ENCODE measurements around the gene TBCD. TPM values are rescaled to one million over a fixed set of nuclear protein-coding genes. Genes with fewer than 3 reads are reported as not detected.
A peak's percentile ranks its signal among the peaks of the same experiment; 100 is the strongest.

TBCD gene
- total RNA-seq, 1 experiment from 2014 or later: 129 TPM

- Histone ChIP-seq H2BK120ac (ENCODE audit: low read depth, low read length, poor library complexity, severe bottlenecking) (no peak overlapping the region), H2BK5ac (ENCODE audit: insufficient read length, low read length) (no peak overlapping the region), H3K56ac (ENCODE audit: insufficient read length, low read depth, low read length) (no peak overlapping the region), H3K79me1 (ENCODE audit: insufficient read depth, low read depth, low read length, poor library complexity, severe bottlenecking) (no peaks in the 10 kb centered on the region), H3K79me2 (ENCODE audit: insufficient read depth, low read length) (no peaks in the 10 kb centered on the region), H2BK20ac (ENCODE audit: low read depth, low read length, poor library complexity, severe bottlenecking) (no peak overlapping the region), H3K4ac (ENCODE audit: low read depth, low read length) (no peak overlapping the region), H3K4me1 (ENCODE audit: insufficient read depth, low read length) (no peaks in the 10 kb centered on the region), H3K23ac (ENCODE audit: insufficient read length, low read depth, low read length) (no peak overlapping the region), H4K91ac (ENCODE audit: insufficient read length, low read depth, low read length) (no peak overlapping the region), H3K9ac (ENCODE audit: extremely low read depth, insufficient read length, low read length) (no peak overlapping the region), H2BK12ac (ENCODE audit: insufficient read length, low read depth, low read length) (no peak overlapping the region), H3K4me2 (ENCODE audit: insufficient read depth, insufficient read length, low read length) (no peak overlapping the region), H4K20me1 (ENCODE audit: control insufficient read depth, insufficient read depth, insufficient read length) (no peaks in the 10 kb centered on the region), H2AK5ac (ENCODE audit: insufficient read length, low read length) (no peak overlapping the region), H3K9me3 (ENCODE audit: control insufficient read depth, low read depth, low read length) (peaks cover 22% of the 10 kb centered on the region), H4K8ac (replicated peaks; ENCODE audit: insufficient read length, low read depth, low read length) (no peak overlapping the region), H3K14ac (ENCODE audit: insufficient read depth, low read length) (no peak overlapping the region), H2AFZ (ENCODE audit: low read length) (no peak overlapping the region), H3K18ac (ENCODE audit: insufficient read length, low read depth, low read length) (no peak overlapping the region), H4K5ac (ENCODE audit: insufficient read length, low read depth, low read length) (no peak overlapping the region), H3T11ph (ENCODE audit: low read length) (no peak overlapping the region), H3K27me3 (ENCODE audit: insufficient read depth, low read length) (no peaks in the 10 kb centered on the region), H3K23me2 (ENCODE audit: insufficient read length, low read depth, low read length, poor library complexity, severe bottlenecking) (no peaks in the 10 kb centered on the region), H2BK15ac (ENCODE audit: low read depth, low read length) (no peak overlapping the region), H3K27ac (ENCODE audit: insufficient read length, low read depth, low read length) (no peak overlapping the region)
- H3K9me3 Mint-ChIP-seq: peaks cover 23 to 26% of the 10 kb centered on the region in 2 experiments
- peak overlapping the region in 2 of 3 experiments; percentile 29 to 91; a peak in 3 of 7 replicates for H3K27ac Mint-ChIP-seq
- DNase-seq: no peak
- H3K4me1 Mint-ChIP-seq: no peaks in the 10 kb centered on the region
- WGBS (ENCODE audit: extremely low coverage, insufficient read length, low lambda C conversion rate): no CpG with 5 or more reads among the region's 20 CpGs
- peaks cover 62 to 96% (median 90%) of the 10 kb centered on the region in 3 experiments for H3K36me3 Mint-ChIP-seq (ENCODE audit: insufficient read depth in 1 of 3, low read depth in 3 of 3)
- no peaks in the 10 kb centered on the region for H3K27me3 Mint-ChIP-seq (ENCODE audit: low read depth)
- TF ChIP-seq CTCF (conservative IDR thresholded peaks at IDR 0.05): no peak
- H3K4me3 Mint-ChIP-seq: no peak overlapping the region
Observed at GRCh38 chr17:82814834-82815233, 63.0 kb downstream of the TBCD start.
